ENCODE measurements around the gene NKAP. TPM values are rescaled to one million over a fixed set of nuclear protein-coding genes. Genes with fewer than 3 reads are reported as not detected.
"Not testable (repeated sequence)": the region's sequence is repeated elsewhere in the genome, so short reads cannot be mapped to it uniquely, and the experiment has no call there.

NKAP gene
- polyA plus RNA-seq, 1 donor from 2014 or later = 6.3 TPM

DNA sequence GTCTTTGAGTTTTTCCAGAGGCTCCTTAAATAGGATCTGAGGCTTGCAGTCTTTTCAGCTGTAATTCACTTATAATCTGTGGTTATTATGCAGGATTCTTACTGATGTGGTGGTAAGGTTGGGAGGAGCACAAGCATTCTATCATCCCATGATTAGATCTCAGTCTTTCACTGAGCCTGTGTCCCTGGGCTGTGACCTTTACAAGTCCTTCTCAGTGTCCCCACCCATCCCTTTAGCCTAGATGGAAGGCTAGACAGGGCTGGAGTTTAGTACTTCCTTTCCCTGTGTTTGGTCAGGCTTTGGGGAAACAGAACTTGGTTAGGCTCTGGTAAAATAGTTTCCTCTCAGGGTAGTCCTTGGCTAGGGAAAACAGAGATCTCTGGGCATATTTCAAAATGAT is 17.1 kb upstream of the NKAP start:
- no peaks in the 10 kb centered on the region for H3K79me2 ChIP-seq (replicated peaks; ENCODE audit: insufficient read depth, low read length)
- no peak overlapping the region for H3K4me3 ChIP-seq (ENCODE audit: low read length)
- H3K27ac ChIP-seq (ENCODE audit: low read length) = no peak overlapping the region
- no peak overlapping the region for H3K9ac ChIP-seq (ENCODE audit: low read length)
- TF ChIP-seq TAF1 (IDR thresholded peaks at IDR 0.05; ENCODE audit: low read depth) = no peak
- TF ChIP-seq, protein P1, sequence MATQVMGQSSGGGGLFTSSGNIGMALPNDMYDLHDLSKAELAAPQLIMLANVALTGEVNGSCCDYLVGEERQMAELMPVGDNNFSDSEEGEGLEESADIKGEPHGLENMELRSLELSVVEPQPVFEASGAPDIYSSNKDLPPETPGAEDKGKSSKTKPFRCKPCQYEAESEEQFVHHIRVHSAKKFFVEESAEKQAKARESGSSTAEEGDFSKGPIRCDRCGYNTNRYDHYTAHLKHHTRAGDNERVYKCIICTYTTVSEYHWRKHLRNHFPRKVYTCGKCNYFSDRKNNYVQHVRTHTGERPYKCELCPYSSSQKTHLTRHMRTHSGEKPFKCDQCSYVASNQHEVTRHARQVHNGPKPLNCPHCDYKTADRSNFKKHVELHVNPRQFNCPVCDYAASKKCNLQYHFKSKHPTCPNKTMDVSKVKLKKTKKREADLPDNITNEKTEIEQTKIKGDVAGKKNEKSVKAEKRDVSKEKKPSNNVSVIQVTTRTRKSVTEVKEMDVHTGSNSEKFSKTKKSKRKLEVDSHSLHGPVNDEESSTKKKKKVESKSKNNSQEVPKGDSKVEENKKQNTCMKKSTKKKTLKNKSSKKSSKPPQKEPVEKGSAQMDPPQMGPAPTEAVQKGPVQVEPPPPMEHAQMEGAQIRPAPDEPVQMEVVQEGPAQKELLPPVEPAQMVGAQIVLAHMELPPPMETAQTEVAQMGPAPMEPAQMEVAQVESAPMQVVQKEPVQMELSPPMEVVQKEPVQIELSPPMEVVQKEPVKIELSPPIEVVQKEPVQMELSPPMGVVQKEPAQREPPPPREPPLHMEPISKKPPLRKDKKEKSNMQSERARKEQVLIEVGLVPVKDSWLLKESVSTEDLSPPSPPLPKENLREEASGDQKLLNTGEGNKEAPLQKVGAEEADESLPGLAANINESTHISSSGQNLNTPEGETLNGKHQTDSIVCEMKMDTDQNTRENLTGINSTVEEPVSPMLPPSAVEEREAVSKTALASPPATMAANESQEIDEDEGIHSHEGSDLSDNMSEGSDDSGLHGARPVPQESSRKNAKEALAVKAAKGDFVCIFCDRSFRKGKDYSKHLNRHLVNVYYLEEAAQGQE (IDR thresholded peaks at IDR 0.05; ENCODE audit: borderline replicate concordance) = no peak
- TF ChIP-seq SMC3 (conservative IDR thresholded peaks at IDR 0.05; ENCODE audit: poor library complexity) = no peak
- TF ChIP-seq EP300 (conservative IDR thresholded peaks at IDR 0.05; ENCODE audit: poor library complexity, severe bottlenecking) = no peak
- no peak for TF ChIP-seq RAD21 (conservative IDR thresholded peaks at IDR 0.05)
- no peak for TF ChIP-seq EZH2 (IDR thresholded peaks at IDR 0.05; ENCODE audit: borderline replicate concordance, insufficient read depth, low read length, poor library complexity, severe bottlenecking)
- no peak for TF ChIP-seq MXI1 (conservative IDR thresholded peaks at IDR 0.05; ENCODE audit: poor library complexity, severe bottlenecking)
- no peak for TF ChIP-seq POLR2AphosphoS5 (IDR thresholded peaks at IDR 0.05)
- TF ChIP-seq, protein P2, sequence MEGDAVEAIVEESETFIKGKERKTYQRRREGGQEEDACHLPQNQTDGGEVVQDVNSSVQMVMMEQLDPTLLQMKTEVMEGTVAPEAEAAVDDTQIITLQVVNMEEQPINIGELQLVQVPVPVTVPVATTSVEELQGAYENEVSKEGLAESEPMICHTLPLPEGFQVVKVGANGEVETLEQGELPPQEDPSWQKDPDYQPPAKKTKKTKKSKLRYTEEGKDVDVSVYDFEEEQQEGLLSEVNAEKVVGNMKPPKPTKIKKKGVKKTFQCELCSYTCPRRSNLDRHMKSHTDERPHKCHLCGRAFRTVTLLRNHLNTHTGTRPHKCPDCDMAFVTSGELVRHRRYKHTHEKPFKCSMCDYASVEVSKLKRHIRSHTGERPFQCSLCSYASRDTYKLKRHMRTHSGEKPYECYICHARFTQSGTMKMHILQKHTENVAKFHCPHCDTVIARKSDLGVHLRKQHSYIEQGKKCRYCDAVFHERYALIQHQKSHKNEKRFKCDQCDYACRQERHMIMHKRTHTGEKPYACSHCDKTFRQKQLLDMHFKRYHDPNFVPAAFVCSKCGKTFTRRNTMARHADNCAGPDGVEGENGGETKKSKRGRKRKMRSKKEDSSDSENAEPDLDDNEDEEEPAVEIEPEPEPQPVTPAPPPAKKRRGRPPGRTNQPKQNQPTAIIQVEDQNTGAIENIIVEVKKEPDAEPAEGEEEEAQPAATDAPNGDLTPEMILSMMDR (IDR thresholded peaks at IDR 0.05; ENCODE audit: poor library complexity, severe bottlenecking) = no peak
- H3K27me3 ChIP-seq (ENCODE audit: insufficient read depth, low read depth, low read length) = no peaks in the 10 kb centered on the region
- no peaks in the 10 kb centered on the region for H3K9me3 ChIP-seq (ENCODE audit: low read length)
- H2AFZ ChIP-seq (ENCODE audit: low read depth, low read length) = no peak overlapping the region
- H3K36me3 ChIP-seq (ENCODE audit: insufficient read depth, low read length) = no peaks in the 10 kb centered on the region
- no peaks in the 10 kb centered on the region for H3F3A ChIP-seq (ENCODE audit: insufficient read depth, low read length, poor library complexity, severe bottlenecking)
- H4K20me1 ChIP-seq (ENCODE audit: insufficient read depth) = no peaks in the 10 kb centered on the region
- H3K4me2 ChIP-seq (ENCODE audit: low read length) = no peak overlapping the region
- no peaks in the 10 kb centered on the region for H3K9me2 ChIP-seq (ENCODE audit: insufficient read depth, low read length)

DNA sequence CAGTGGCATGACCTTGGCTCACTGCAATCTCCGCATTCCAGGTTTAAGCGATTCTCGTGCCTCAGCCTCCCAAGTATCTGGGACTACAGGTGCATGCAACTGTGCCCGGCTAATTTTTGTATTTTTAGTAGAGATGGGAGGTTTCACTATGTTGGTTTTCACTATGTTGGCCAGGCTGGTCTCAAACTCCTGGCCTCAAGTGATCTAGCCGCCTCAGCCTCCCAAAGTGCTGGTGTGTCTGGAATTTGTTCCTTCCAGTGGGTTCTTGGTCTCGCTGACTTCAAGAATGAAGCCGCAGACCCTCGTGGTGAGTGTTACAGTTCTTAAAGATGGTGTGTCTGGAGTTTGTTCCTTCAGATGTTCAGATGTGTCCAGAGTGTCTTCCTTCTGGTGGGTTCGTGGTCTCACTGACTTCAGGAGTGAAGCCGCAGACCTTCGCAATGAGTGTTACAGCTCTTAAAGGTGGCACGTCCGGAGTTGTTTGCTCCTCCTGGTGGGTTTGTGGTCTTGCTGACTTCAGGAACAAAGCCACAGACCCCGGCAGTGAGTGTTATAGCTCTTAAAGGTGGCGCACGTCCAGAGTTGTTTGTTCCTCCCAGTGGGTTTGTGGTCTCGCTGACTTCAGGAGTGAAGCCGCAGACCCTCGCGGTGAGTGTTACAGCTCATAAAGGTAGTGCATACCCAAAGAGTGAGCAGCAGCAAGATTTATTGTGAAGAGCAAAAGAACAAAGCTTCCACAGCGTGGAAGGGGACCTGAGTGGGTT is 12.4 kb upstream of the NKAP start:
- not testable (repeated sequence) for H3K27me3 ChIP-seq (ENCODE audit: insufficient read depth, low read depth, low read length); H3K4me2 ChIP-seq (ENCODE audit: low read length); H3K9ac ChIP-seq (ENCODE audit: low read length); H3K9me3 ChIP-seq (ENCODE audit: low read length); H4K20me1 ChIP-seq (ENCODE audit: insufficient read depth); H3K9me2 ChIP-seq (ENCODE audit: insufficient read depth, low read length); H3K27ac ChIP-seq (ENCODE audit: low read length); H3K36me3 ChIP-seq (ENCODE audit: insufficient read depth, low read length); H3F3A ChIP-seq (ENCODE audit: insufficient read depth, low read length, poor library complexity, severe bottlenecking); H2AFZ ChIP-seq (ENCODE audit: low read depth, low read length); H3K79me2 ChIP-seq (replicated peaks; ENCODE audit: insufficient read depth, low read length); H3K4me3 ChIP-seq (ENCODE audit: low read length)
